Osteocyte (in vitro differentiated cells): ENCODE measurements around the gene ZNG1F. TPM values are rescaled to one million over a fixed set of nuclear protein-coding genes. Genes with fewer than 3 reads are reported as not detected.
"Not testable (repeated sequence)": the region's sequence is repeated elsewhere in the genome, so short reads cannot be mapped to it uniquely, and the experiment has no call there.

Source experiments
- DNase-seq: peaks from one replicate; pipeline ENCODE4 v3.0.0; 2021; ENCODE audit warnings: mixed read lengths; ENCODE audit not compliant: unreplicated experiment; ENCODE audit errors: extremely low spot score
- H3K27ac Mint-ChIP-seq: one replicate; pipeline ENCODE4 v1.8.0; 2021; ENCODE audit warnings: mild to moderate bottlenecking, mixed read lengths; ENCODE audit not compliant: unreplicated experiment
- H3K27me3 Mint-ChIP-seq: one replicate; pipeline ENCODE4 v1.8.0; 2021; ENCODE audit warnings: mixed read lengths; ENCODE audit not compliant: unreplicated experiment
- H3K36me3 Mint-ChIP-seq: one replicate; pipeline ENCODE4 v1.8.0; 2021; ENCODE audit warnings: mixed read lengths; ENCODE audit not compliant: unreplicated experiment
- H3K4me1 Mint-ChIP-seq: one replicate; pipeline ENCODE4 v1.8.0; 2021; ENCODE audit warnings: mixed read lengths; ENCODE audit not compliant: unreplicated experiment
- H3K4me3 Mint-ChIP-seq: one replicate; pipeline ENCODE4 v1.8.0; 2021; ENCODE audit warnings: mild to moderate bottlenecking, moderate library complexity, mixed read lengths; ENCODE audit not compliant: unreplicated experiment
- H3K9me3 Mint-ChIP-seq: one replicate; pipeline ENCODE4 v1.8.0; 2021; ENCODE audit warnings: mixed read lengths; ENCODE audit not compliant: unreplicated experiment
- total RNA-seq: library from RNA; stranded (reverse); gene quantifications from 2 replicates; pipeline ENCODE4 v1.2.1, GENCODE V29; 2021

ZNG1F gene
- total RNA-seq, 1 donor from 2014 or later, result 8.4 TPM

GRCh38 chr9:41105557-41106253, 83.4 kb downstream of the ZNG1F start:
- not testable (repeated sequence) for DNase-seq, H3K9me3 Mint-ChIP-seq, H3K4me1 Mint-ChIP-seq, H3K36me3 Mint-ChIP-seq, H3K27ac Mint-ChIP-seq, H3K27me3 Mint-ChIP-seq, H3K4me3 Mint-ChIP-seq

GRCh38 chr9:41104542-41104941, 84.6 kb downstream of the ZNG1F start:
- H3K27me3 Mint-ChIP-seq, H3K36me3 Mint-ChIP-seq, H3K4me3 Mint-ChIP-seq, H3K27ac Mint-ChIP-seq, H3K9me3 Mint-ChIP-seq, DNase-seq, H3K4me1 Mint-ChIP-seq: not testable (repeated sequence)

GRCh38 chr9:41100508-41100907, 88.6 kb downstream of the ZNG1F start:
- not testable (repeated sequence) for H3K27me3 Mint-ChIP-seq, H3K4me3 Mint-ChIP-seq, H3K4me1 Mint-ChIP-seq, H3K9me3 Mint-ChIP-seq, H3K36me3 Mint-ChIP-seq, DNase-seq, H3K27ac Mint-ChIP-seq

GRCh38 chr9:41098759-41099158, 90.4 kb downstream of the ZNG1F start:
- not testable (repeated sequence) for H3K36me3 Mint-ChIP-seq, H3K4me1 Mint-ChIP-seq, H3K4me3 Mint-ChIP-seq

DNA sequence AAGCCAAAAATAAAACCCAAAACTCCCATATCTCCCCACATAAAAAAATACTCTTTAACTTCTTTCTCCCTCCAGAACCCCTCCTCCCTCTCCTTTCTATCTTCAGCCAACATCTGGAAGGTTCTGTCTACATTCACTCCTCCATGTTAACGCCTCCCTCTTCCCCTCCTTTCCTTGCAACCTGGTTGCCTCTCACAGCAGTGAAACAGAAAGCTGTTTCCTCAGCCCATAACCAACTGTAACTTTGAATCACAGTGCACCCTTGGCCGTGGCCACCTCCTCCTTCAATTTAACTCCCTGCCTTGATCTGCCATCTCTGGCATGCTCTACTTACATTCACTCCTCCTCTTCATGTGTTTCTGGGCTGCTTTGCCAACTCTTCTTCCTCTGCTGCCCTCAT, 94.1 kb downstream of the ZNG1F start:
- not testable (repeated sequence) for H3K4me3 Mint-ChIP-seq, H3K27me3 Mint-ChIP-seq, H3K4me1 Mint-ChIP-seq, H3K36me3 Mint-ChIP-seq, H3K9me3 Mint-ChIP-seq, H3K27ac Mint-ChIP-seq, DNase-seq

More at GRCh38 chr9:41098759-41099158, 90.4 kb downstream of the ZNG1F start:
- H3K27ac Mint-ChIP-seq, H3K9me3 Mint-ChIP-seq, H3K27me3 Mint-ChIP-seq, DNase-seq: not testable (repeated sequence)

GRCh38 chr9:41094010-41094773, 94.9 kb downstream of the ZNG1F start:
- H3K27me3 Mint-ChIP-seq, H3K4me1 Mint-ChIP-seq, DNase-seq, H3K27ac Mint-ChIP-seq, H3K9me3 Mint-ChIP-seq, H3K36me3 Mint-ChIP-seq, H3K4me3 Mint-ChIP-seq: not testable (repeated sequence)

GRCh38 chr9:41090922-41091321, 98.2 kb downstream of the ZNG1F start:
- not testable (repeated sequence) for H3K27me3 Mint-ChIP-seq

GRCh38 chr9:41090386-41090785, 98.7 kb downstream of the ZNG1F start:
- not testable (repeated sequence) for H3K9me3 Mint-ChIP-seq, H3K27ac Mint-ChIP-seq, H3K36me3 Mint-ChIP-seq, H3K4me3 Mint-ChIP-seq, H3K4me1 Mint-ChIP-seq, H3K27me3 Mint-ChIP-seq, DNase-seq

More at GRCh38 chr9:41090922-41091321, 98.2 kb downstream of the ZNG1F start:
- not testable (repeated sequence) for DNase-seq, H3K27ac Mint-ChIP-seq, H3K4me3 Mint-ChIP-seq, H3K4me1 Mint-ChIP-seq, H3K36me3 Mint-ChIP-seq, H3K9me3 Mint-ChIP-seq
